HG02759 (cell line): Measurements from ENCODE around the gene TMEM175.

Experiments
- ATAC-seq: cut with Tn5 transposase; IDR thresholded peaks from one replicate; pipeline ENCODE4 v1.9.1; 2021; ENCODE audit warnings: mild to moderate bottlenecking, moderate library complexity; ENCODE audit not compliant: unreplicated experiment

The TMEM175 gene

DNA sequence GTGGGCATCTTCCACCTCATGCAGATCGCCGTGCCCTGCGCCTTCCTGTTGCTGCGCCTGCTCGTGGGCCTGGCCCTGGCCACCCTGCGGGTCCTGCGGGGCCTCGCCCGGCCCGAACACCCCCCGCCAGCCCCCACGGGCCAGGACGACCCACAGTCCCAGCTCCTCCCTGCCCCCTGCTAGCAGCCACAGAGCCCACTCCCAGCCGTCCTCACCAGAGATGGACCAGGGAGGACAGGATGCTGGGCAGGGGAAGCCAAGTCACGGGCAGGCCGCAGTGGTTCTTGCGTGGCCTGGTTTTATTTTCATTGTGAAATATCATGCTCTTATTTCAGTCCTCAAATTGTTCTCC lies 26.0 kb downstream of the TMEM175 start:
- no peak for ATAC-seq

DNA sequence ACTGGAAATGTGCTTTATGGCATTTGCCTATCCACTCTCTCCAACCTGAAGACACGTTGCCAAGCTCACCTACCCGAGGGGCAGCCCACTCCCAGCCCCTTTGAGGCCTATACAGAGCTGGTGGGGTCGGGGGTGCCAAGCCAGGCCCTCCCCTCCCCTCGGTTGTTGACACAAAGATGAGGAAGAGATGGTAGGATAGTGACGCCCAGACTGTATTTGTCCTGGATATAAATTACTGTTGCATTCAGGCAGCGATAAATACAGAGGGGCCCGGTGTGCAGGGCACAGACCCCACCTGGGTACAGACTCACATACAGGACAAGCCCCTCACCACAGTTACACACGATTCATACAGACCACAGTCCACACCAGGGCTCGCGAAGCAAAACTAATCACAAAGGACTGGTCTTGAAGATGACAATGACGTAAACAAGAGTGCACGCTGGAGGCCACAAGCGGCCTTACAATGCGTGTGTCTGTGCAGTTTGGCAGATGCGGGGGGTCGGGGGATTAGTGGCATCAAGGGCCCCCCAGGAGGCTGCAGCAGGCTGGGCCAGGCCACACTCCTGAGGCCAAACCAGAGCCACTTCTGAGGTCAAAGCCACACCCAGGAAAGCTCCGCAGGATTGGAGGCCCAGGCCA lies 26.6 kb downstream of the TMEM175 start:
- no peak for ATAC-seq

DNA sequence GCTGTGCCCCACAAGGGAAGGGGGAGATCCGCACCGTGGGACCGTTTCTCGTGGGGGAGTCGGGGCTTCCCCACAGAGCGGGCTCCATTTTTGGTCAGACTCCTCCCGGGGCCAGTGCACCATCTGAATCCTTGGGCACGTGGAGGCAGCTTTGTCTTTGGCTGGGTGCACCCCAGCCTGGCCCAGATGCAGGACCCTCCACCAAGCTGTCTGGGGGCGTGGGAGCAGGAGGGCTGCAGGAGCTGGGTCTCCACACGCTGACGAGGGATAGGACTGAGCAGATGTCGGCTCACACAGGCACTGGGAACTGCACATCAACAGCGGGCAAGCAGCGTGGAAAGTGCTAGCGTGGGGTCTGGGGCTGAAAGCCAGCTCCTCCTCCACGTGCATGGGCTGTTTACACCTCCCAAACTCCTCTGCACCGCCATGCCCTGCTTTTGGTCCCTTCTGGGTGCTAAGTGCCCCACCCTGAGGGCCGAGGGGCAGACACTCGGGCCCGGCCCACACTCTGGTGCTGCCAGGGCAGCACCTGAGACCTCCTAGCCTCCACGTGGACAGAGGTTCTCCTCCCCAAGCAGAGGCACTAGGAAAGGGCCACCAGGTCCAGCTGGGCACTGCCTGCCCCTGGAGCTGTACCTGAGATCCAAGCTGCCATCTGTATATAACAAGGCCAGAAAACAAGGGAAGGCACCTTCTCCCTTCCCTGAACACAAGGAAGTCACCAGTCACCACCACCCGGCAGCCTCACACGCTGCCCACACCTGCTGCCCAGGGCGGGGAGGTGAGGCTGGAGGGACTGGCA lies 27.3 kb downstream of the TMEM175 start:
- no peak for ATAC-seq

GRCh38 chr4:960140-960635 lies 27.9 kb downstream of the TMEM175 start:
- no peak for ATAC-seq

GRCh38 chr4:960636-961350 lies 28.5 kb downstream of the TMEM175 start:
- no peak for ATAC-seq

DNA sequence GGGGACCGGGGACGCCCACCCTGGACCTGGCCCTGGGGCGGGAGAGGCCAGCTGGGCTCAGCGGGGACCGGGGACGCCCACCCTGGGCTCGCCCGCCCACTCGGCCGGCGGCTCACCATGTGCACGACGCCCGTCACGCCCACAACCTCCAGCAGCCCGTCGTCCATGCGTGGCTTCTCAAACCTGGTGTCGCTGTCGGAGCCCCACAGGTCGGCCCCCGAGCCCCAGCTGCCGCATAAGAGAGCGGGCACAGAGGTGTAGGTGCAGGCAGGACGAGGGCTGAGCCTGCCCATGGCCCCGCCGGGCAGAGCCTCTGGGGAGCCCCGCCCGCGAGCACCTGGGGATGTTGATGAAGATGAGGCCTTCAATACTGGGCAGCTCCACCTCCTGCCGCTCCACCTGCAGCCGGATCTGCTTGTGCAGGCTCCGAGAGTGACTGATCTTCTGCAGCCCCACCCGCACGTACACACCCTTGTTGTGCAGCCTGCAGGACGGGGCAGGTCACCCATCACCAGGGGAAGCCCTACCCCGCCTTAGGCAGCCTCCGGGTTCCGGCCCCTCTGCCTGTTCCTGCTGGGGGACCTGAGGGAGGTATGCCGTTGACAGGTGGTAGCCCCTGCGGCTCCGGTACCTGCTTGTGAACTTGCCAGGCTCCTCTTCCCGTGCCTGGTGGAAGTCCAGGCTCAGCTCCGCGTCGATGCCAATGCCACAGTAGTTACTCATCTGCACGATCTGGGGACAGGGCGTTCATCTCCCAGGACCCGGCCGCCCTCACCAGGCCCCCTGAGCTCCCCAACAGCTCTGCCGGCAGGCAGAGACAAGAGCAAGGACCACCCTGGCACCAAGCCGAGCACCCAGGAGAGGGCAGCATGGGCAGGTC lies 29.3 kb downstream of the TMEM175 start:
- no peak for ATAC-seq

- no peak for ATAC-seq
These were observed 30.3 kb downstream of the TMEM175 start for GRCh38 chr4:962231-963208.

DNA sequence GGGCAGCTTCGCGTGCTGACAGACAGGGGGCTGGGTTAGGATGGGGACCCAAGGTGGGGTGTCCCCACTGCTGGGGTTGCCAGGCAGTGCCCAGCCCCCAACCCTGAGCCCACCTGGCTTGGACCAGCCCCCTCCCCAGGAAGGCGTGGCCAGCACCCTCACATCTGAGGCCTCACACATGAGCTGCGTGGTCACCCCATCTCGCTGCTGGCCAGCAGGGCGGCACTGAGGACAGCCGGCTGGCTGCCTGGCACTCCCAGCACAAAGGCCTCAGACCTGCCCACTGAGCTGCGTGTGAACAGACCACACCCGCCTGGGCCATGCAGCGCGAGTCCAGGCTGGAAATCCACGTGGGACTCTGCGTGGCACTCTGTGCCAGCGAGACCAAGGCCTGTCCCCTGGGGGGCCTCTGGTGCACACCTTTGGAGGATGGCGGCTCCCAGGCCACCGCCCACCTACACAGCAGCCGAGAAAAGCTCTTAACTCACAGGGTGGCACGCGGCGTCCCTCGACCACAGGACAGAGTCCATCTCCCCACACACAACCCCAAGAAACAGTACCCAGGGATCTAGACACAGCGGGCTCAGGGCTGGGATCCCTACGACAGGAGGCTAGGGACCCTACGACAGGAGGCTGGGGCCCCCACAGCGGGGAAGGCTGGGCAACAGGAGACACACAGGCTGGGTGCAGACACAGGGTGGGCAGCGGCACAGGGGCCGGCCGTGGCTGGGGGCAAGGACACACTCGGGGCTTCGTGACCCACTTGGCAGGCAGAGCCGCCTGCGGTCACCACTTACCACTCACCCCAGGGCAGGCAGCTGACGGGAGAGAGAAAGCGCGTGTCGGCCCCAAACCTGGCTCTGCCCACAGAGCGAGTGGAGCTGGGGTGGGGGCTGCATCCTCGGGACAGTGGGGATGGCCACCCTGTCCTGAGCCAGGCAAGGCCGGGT lies 31.3 kb downstream of the TMEM175 start:
- no peak for ATAC-seq

DNA sequence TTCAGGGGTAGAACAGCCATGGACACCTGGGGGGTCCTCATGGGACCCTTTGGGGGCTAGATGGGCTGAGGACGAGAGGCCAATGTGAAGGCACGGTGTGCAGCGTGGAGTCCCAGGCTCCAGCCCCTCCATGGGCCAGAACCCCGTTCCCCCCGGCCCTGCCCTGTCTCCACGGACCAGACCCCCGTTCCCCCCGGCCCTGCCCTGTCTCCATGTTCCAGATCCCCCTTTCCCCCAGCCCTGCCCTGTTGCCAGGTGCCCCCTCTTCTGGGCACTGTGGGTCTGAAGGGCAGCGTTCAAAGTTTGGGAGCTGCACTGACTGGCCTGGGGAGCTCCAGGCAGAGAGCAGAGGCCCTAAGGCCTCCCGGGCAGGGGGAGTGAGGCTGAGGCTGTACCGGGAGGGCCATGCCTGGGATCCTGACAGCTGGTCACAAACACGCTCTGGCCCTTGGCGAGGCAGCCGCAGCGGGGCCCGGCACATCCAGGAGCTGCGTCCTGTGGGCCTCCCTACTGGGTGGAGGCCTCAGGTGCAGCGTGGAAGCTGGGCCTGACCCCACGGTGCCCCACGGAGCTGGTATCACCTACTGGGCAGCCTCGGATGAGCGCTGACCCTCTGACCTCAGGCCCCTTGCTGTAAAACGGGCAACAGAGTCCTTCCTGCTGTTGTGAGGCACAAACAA lies 32.2 kb downstream of the TMEM175 start:
- no peak for ATAC-seq

DNA sequence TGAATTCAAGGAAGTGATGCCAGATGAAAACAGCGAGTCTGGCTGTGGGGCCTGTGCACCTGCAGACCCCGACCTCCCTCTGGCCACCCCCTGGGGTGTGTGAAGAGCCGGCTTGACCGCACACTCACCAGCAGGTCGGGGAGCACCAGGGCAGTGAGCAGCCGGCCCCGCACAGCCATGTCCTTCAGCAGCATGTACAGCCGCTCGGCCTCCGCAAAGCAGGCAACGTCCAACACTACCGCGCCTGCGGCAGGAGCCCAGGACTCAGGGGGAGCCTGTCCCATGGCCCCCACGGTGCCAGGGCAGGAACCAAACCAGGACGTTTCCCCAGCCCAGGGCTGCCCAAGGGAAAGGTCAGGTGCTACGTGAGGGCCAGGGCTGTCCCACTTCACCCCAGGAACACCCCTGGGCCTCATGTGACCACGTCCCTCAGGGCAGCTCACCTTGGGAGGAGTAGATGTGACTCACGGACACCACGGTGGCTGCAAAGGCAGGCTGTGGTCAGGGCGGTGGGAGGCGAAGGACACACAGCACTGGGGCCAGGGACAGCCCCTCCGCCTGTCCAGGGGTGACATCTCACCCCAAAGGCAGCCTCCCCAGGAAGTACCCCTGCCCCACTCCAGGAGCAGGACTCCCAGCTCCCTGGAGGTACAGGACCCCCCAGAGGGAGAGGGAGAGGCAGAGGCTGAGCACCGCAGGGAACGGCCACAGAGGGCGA lies 32.9 kb downstream of the TMEM175 start:
- no peak for ATAC-seq

- ATAC-seq, result no peak
These were observed 33.5 kb downstream of the TMEM175 start for GRCh38 chr4:965766-966134.

DNA sequence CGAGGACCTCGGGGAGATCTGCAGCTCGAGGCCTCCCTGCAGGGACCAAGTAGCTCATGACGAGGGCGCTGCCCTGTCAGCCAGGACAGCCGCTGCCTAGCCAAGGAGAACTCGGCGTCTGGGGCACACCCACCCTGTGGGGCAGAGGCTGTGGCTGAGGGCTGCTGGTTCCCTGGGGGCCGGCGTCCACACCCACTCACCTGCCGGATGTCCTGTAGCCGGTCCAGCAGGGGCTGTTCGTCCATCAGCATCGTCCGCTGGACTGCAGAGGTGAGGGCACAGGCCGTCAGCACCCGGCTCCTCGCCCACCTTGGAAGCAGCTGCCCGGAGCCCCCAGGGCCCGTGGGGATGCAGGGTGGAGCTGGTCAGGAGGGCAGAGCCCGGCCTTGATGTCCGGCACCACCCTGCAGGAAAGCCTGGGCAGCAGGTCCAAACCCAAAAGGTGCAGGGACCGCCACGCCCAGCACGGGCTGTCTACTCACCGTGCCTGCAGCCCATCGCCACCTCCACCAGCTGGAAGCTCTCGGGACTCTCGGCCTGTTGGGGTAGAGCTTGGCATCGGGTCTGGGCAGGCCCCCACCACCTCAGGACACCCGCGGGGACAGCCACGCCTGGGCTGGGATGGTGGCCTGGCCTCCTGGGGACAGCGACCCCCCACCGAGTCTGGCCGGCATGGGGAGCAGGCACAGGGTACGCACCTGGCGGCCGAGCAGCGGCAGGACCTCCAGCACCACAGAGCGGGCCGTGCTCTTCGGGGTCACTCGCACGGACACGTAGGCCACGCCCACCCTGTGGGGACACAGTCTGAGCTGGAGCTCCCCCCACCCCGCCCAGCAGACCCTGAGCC lies 34.2 kb downstream of the TMEM175 start:
- ATAC-seq, result no peak

DNA sequence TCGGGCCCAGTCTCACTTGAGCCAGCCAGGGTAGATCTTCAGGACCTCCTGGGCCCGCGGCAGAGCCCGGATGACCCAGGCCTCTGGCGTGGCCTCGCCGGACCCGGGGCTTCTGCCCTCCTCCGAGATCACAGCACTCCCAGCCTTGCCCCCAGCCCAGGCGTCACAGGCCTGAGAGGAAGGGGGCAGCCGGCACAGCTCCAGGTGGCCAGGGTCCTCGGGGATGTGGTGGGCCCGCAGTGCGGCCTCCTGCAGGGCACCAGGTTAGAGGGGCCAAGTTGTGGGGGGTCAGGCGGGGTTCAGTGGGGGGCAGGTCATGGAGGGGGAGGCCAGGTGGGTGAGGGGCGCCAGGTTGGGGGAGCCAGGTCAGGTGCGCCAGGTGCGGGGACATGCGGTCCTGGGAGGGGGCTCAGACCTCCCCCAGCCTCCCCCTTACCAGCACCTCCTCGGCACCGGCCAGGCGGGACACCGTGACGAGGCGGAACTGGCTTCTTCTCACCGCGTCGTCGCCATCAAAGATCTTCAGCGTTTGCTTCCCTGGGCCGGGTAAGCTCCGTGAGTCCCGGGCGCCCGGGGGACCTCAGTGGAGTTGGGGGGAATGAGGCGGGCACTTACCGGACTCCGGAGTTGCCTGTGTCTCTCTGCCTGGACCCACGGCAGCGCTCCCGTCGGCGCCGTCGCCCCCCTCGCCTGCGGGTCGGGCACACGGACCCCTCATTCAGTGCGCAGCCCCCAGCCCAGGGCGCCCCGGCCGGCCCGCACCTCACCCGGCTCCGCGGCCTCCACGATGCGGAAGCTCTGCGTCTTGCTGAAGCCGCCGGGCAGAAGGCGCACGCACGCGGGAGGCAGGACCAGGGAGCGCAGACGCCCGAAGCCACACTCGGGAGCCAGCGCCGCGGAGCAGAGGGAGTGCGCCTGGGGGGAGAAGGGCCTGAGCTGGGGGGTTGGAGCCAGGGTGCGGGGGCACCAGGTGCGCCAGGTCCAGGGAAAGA lies 35.1 kb downstream of the TMEM175 start:
- no peak for ATAC-seq

- no peak for ATAC-seq
These were observed 36.0 kb downstream of the TMEM175 start for GRCh38 chr4:968221-968620.

GRCh38 chr4:968621-969394 lies 36.5 kb downstream of the TMEM175 start:
- ATAC-seq, result no peak
